Aorta (tissue), 5 donors: ENCODE results near the gene PCDHB3. TPM values are rescaled to one million over a fixed set of nuclear protein-coding genes. Genes with fewer than 3 reads are reported as not detected.

Experiments
- ATAC-seq: fragments of 200-7000 bp; cut with Tn5 transposase; one replicate; pipeline ENCODE4 v1.9.1; 2022; ENCODE audit warnings: moderate library complexity; ENCODE audit not compliant: low FRiP score
- DNase-seq, 2 donors: peaks; one replicate each; pipeline ENCODE4 v3.0.0-alpha.2; 2020
- H3K27ac ChIP-seq, 2 donors: one replicate each; pipeline ENCODE4 v1.5.1; 2013; ENCODE audit warnings: low read length in 2 of 2, mild to moderate bottlenecking in 2 of 2, moderate library complexity in 2 of 2, control low read depth in 1 of 2, inconsistent platforms in 1 of 2, low read depth in 1 of 2
- H3K27me3 ChIP-seq, 2 donors: one replicate each; pipeline ENCODE4 v1.6.1; 2013; ENCODE audit warnings: control low read depth in 1 of 2, low read length in 1 of 2, mild to moderate bottlenecking in 1 of 2, moderate library complexity in 1 of 2; ENCODE audit not compliant: insufficient read depth in 2 of 2, control insufficient read depth in 1 of 2
- H3K36me3 ChIP-seq, 2 donors: one replicate each; pipeline ENCODE4 v1.6.1; 2013; ENCODE audit warnings: control low read depth in 1 of 2, low read length in 1 of 2, mild to moderate bottlenecking in 1 of 2; ENCODE audit not compliant: insufficient read depth in 2 of 2, control insufficient read depth in 1 of 2
- H3K4me1 ChIP-seq, 2 donors: one replicate each; pipeline ENCODE4 v1.6.1; 2013; ENCODE audit warnings: low read length in 2 of 2, control low read depth in 1 of 2, mild to moderate bottlenecking in 1 of 2, moderate library complexity in 1 of 2; ENCODE audit not compliant: insufficient read depth in 2 of 2, control insufficient read depth in 1 of 2
- H3K4me3 ChIP-seq, 2 donors: one replicate each; pipeline ENCODE4 v1.5.1; 2013; ENCODE audit warnings: low read length in 2 of 2, control low read depth in 1 of 2, mild to moderate bottlenecking in 1 of 2
- H3K9me3 ChIP-seq: one replicate; pipeline ENCODE4 v1.6.1; 2013; ENCODE audit warnings: mild to moderate bottlenecking, low read length; ENCODE audit not compliant: control insufficient read depth
- WGBS, 2 donors: extraction: QIAGEN DNeasy Blood & Tissue Kit; methylation state at CpG; one replicate each; pipeline ENCODE4 v1.1.7; 2013; 5-methylcytosine and 5-hydroxymethylcytosine counted together
- intact Hi-C, 2 donors: fragments of 100-400 bp; cut with DNase I; formaldehyde crosslinking; loops; one replicate each; pipeline versions ENCODE4 v1.14.2 to v1.15.0; 2022
- long read RNA-seq, 2 donors: library from polyadenylated mRNA; unstranded; transcript quantifications; one replicate each; pipeline ENCODE4 v2.0.0, GENCODE V29; 2020 to 2021
- polyA plus RNA-seq, 2 donors: library from polyadenylated mRNA; stranded (reverse); fragments of 200-250 nt; gene quantifications; one replicate each; pipeline ENCODE4 v1.2.3, GENCODE V29; 2013
- total RNA-seq, 2 donors: library from RNA; stranded (reverse); fragmentation: NEBNext Ultra II Directional; extraction: Animal tissue kit (Norgen Biotek cat#: 25700); gene quantifications; one replicate each; pipeline ENCODE4 v1.2.1, GENCODE V29; 2021
- donor health status: healthy with polysubstance abuse.
- donor health status: Bipolar disorder and iron deficiency.
- donor health status: DM: no; HTN: no; CAD: no.
- donor health status: DM: no; HTN: no; CAD: no.
- donor health status: DM: yes; HTN: yes; CAD: no.

Gene PCDHB3
- total RNA-seq (1 to 10 TPM; 2.0 to 2.9 TPM), polyA plus RNA-seq (1 to 10 TPM in 1 of 2 donors, under 1 TPM in 1; 0.25 to 1.2 TPM)
- long read RNA-seq, donor 1 = 0 reads
- long read RNA-seq, donor 2 = 0 reads

GRCh38 chr5:141100243-141100805, at the start of gene PCDHB3:
Gene PCDHB3 (plus strand): TSS chr5:141100473. CDS start chr5:141100650, 177 bp downstream.
- Histone ChIP-seq H3K36me3 (no peaks in the 10 kb centered on the region), H3K27me3 (no peaks in the 10 kb centered on the region), H3K4me1 (no peaks in the 10 kb centered on the region), H3K27ac (no peak within 1 kb of the TSS), H3K9me3 (peaks cover 17% of the 10 kb centered on the region), H3K4me3 (peak within 1 kb of the TSS in 1 of 2 donors; percentile 11)
- ATAC-seq (no peak), DNase-seq (peak in 1 of 2 donors; percentile 55)
- intact Hi-C loops = no loop called here
- 14 to 18% methylated on average over 19 of the region's 19 CpGs for WGBS, 2 donors

DNA sequence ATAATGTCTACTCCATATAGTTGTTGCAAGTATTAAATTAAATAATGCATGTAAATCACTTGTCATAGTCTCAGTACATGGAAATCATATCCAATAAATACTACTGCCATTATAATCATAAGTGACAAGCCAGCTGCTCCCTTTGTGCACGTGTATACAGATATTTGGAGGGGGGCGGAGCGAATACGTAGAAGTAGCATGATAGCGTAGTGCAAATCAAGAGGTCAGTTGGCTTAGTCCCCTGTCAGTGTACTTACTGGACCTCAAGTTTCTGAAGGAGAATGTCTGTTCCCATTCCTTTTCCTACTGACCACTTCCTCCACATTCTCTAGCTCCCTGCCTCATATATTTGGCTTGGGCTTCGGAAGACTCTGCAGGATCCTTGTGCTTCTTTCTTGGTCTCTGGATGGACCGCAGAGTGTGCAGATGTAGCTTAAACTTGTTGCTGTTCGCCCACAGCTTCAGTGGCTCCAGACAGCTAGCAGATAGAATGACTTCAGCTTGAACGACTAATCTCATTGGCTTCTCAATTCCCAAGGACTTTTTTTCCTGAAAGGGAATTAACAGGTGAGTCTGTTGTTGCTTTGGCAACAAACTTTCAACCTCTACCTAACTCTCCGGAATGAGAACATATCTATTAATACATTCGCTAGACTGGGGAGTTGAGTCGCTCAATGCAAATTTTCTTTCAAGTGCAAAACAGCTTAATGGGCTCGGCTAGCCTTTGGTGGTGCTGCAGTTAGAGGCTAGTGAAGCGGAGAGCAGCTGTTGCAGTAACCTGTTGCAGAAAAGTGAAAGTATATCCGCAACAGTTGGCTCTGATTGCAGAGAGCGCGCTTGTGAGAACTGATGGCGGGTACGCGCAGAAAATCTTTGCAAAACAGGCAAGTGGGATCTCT, 49.4 kb upstream of the PCDHB3 start, which contains the start of gene PCDHB1:
TSS of gene PCDHB1 (plus strand) at position 753 of the 899 bp plus-strand sequence. CDS start at position 850, 97 bp downstream.
- Histone ChIP-seq H3K4me1 (no peaks in the 10 kb centered on the region), H3K27ac (no peak within 1 kb of the TSS), H3K4me3 (peak within 1 kb of the TSS; percentile 5 to 57), H3K27me3 (peaks cover 0 to 3% of the 10 kb centered on the region in 2 donors), H3K36me3 (no peaks in the 10 kb centered on the region), H3K9me3 (peaks cover 6% of the 10 kb centered on the region)
- DNase-seq (no peak), ATAC-seq (no peak)
- intact Hi-C loops = no loop called here
- WGBS, 2 donors = 12 to 14% methylated on average over 20 of the region's 20 CpGs

GRCh38 chr5:141051521-141051866, 48.8 kb upstream of the PCDHB3 start:
- Histone ChIP-seq H3K27ac (no peak overlapping the region), H3K4me3 (peak overlapping the region; percentile 5 to 57), H3K36me3 (no peaks in the 10 kb centered on the region), H3K27me3 (peaks cover 0 to 3% of the 10 kb centered on the region in 2 donors), H3K9me3 (peaks cover 6% of the 10 kb centered on the region), H3K4me1 (no peaks in the 10 kb centered on the region)
- intact Hi-C loops = no loop called here
- DNase-seq = no peak
- ATAC-seq = no peak
- 4 to 7% methylated on average over 19 of the region's 19 CpGs for WGBS, 2 donors

DNA sequence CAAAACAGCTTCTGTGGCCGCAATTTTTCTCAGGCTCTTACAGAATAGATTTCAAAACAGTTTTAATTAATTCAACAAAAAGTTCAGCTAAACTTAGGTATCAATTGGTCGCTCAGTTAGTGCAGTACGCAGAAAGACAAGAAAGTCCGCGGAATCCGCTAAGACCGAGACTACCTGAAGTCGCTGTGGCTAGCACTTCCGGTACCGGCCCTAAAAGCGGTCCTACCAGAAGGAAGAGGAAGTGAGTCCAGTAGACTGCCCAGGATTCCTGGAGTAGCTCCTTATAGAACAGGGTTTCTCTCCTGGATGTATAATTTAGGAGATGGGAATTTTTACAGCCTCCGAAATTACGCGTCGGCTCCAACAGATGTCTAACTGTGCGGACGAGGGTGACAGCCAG, 22.4 kb upstream of the PCDHB3 start:
- ATAC-seq = no peak
- no peak overlapping the region for H3K4me3 ChIP-seq
- H3K27me3 ChIP-seq = no peaks in the 10 kb centered on the region
- no peaks in the 10 kb centered on the region for H3K4me1 ChIP-seq
- H3K27ac ChIP-seq = no peak overlapping the region
- DNase-seq = no peak
- 33 to 39% methylated on average over 17 of the region's 17 CpGs for WGBS, 2 donors
- no peaks in the 10 kb centered on the region for H3K36me3 ChIP-seq
- intact Hi-C loops = no loop called here
- H3K9me3 ChIP-seq = peaks cover 1% of the 10 kb centered on the region

- Histone ChIP-seq H3K4me3 (no peak overlapping the region), H3K27me3 (no peaks in the 10 kb centered on the region), H3K27ac (no peak overlapping the region), H3K36me3 (no peaks in the 10 kb centered on the region), H3K4me1 (no peaks in the 10 kb centered on the region), H3K9me3 (peaks cover 1% of the 10 kb centered on the region)
- DNase-seq (no peak), ATAC-seq (no peak)
- intact Hi-C loops = no loop called here
These were observed 18.0 kb upstream of the PCDHB3 start for GRCh38 chr5:141082228-141082627.

DNA sequence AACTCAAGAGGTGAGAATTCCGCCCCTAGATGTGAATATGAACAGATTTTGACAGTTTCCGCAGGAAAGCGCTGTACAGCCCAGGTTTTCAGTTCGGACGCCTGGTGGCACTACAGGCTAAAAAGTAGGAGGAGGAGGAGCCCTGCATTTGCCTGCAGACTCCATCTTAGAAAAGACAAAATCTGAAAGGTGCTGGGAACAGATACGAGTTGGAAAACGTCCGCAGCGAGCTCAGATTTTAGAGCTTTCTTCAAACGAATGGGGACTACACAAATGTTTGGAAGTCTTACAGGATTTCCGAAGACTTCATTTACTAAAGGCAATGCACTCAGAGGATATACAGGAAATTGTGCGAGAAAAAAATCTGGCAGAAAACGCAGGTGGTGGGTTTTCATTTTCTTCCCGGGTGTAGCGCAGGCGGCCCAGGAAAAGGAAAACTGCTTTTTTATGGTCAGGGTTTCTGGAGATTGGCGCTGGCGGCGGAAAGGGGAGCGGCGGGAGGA, 15.7 kb upstream of the PCDHB3 start:
- H3K36me3 ChIP-seq = no peaks in the 10 kb centered on the region
- peaks cover 1% of the 10 kb centered on the region for H3K9me3 ChIP-seq
- H3K4me3 ChIP-seq = peak overlapping the region; percentile 56 to 95
- no peak overlapping the region for H3K27ac ChIP-seq
- WGBS, 2 donors = 7 to 8% methylated on average over 21 of the region's 21 CpGs
- H3K4me1 ChIP-seq = no peaks in the 10 kb centered on the region
- DNase-seq (no peak), ATAC-seq (no peak)
- no peaks in the 10 kb centered on the region for H3K27me3 ChIP-seq
- intact Hi-C loops = no loop called here

- DNase-seq = no peak
- Histone ChIP-seq H3K27me3 (no peaks in the 10 kb centered on the region), H3K36me3 (no peaks in the 10 kb centered on the region), H3K9me3 (peaks cover 13% of the 10 kb centered on the region), H3K27ac (no peak within 1 kb of the TSS), H3K4me3 (peak within 1 kb of the TSS in 1 of 2 donors; percentile 1), H3K4me1 (no peaks in the 10 kb centered on the region)
- no peak for ATAC-seq
- intact Hi-C loops = no loop called here
- WGBS, 2 donors = 9 to 11% methylated on average over 29 of the region's 29 CpGs
These were observed 5.6 kb upstream of the PCDHB3 start, which contains the start of gene PCDHB2 for GRCh38 chr5:141094481-141095262. Gene PCDHB2 (plus strand): TSS chr5:141094615. CDS start chr5:141094791, 176 bp downstream.

GRCh38 chr5:141095263-141095641, 5.0 kb upstream of the PCDHB3 start:
- H3K27ac ChIP-seq = no peak overlapping the region
- WGBS, 2 donors = 29 to 35% methylated on average over 12 of the region's 12 CpGs
- ATAC-seq (no peak), DNase-seq (no peak)
- H3K27me3 ChIP-seq = no peaks in the 10 kb centered on the region
- no peaks in the 10 kb centered on the region for H3K36me3 ChIP-seq
- intact Hi-C loops = no loop called here
- no peaks in the 10 kb centered on the region for H3K4me1 ChIP-seq
- peaks cover 13% of the 10 kb centered on the region for H3K9me3 ChIP-seq
- no peak overlapping the region for H3K4me3 ChIP-seq
